ENCODE results near the gene PNPLA8.

Gene PNPLA8

DNA sequence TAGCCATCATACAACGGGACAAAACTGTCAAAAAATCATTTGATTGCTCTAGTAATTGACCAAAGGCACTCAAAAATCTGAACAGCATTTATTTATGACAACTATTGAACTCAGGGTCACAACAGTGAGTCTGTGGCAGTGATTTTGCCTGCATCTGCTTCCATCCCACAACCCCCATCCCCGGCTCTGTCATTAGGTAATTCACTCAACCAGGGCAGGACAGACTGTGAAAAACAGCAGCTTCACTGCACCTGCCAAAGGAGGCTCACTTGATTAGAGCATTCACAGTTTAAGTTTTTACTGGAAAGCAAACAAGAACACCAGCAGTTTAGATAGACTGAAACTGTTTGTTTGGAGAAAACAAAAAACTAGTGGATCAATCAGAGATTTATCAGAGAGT, 91.9 kb downstream of the PNPLA8 start:
- DNase-seq: no peak

DNA sequence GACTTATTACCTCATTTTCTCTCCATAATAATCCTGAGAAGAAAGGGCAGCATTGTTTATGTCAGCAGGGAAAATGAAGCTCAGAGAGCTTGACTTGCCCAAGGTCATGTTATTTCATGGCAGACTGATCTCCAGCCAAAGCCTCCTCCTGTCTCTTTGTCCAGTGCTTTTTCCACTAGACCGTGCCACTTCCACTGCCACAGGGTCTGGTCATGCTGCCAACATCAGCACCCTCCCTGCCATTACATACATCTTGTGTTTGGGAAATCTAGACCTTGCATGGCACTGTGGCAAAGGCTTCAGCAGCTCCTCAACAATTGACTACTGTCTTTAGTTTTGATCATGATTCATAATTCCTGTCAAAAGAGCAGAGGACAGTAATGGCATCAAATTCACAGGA, 94.8 kb downstream of the PNPLA8 start:
- no peak for DNase-seq

DNA sequence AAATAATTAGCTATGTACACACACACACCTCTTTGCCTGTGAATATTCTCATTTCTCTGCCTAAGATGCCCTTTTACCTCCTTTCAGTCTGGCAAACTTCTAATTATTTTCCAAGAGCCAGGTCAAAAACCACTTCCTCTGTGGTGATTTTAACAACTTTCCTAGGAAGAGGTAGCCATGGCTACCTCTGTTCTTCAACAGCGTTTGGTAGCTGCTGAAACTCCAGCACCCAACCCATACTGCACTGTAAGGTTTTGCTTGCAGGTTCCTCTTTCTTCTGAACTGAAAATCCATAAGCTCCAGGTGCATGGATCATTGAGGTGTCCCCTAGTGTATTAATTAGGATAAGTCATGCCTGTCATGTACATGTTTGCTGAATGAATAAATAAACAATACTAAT, 95.3 kb downstream of the PNPLA8 start:
- no peak for DNase-seq

DNA sequence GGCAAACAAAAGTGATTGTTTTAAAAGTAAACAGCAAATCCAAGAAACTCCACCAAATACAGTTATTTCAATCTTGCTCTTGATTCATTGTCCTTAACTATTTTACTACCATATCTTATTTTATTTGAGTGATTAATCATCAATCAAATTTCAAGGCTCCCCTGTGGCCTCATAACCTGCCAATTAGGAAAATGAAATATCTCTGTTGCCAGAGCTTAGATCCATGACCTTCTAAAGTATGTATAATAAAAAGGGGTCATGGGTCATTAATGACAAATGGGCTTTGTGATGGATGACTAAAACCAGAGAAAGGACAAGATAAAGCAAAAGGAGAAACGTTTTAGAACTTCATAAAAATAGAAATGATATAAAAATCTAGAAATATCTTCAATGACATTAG, 98.2 kb downstream of the PNPLA8 start:
- DNase-seq: no peak

DNA sequence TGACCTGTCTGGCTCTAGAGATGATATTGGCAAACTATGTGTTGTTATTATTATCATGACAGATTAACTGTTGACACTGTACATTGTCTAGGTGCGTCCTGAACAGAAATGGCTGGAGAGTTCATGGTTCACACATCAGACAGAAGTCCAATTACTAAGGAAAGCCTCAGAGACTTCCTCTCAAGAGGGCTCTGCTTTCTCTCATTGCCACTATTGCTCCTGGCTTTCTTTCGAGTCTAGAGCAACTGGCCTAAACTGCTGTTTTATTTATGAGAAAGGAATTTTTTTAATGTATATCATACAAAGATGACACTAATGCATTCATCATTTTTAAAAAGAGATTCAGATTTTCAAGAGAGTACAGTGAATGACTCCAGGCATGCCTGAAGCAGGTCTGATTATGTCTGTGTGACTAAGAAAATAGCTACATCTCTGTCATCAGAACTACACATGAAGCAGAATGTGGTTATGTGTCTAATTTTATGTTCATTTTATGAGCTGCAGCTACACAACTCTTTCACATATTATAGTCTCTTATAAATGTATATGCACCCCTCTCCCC, 100.1 kb downstream of the PNPLA8 start:
- DNase-seq: no peak

DNA sequence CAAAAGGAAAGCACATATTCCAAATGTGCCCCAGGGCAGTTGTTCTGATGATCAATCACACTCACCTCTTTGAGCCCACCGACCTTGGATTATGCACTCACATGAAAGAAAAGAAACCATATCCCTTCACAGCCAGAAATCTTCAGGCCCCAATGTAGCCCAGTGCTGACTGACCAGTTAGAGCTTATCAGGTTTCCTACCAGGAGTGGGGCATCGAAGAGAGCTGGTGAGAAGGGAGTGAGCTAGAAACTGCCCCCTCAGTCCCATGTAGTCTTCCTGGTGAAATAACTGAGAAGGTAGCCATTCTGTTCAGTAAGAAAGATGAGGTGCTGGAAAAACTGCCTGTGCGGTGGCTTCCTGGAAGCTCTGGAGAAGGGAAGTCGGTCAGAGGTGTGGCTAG, 101.9 kb downstream of the PNPLA8 start:
- no peak for DNase-seq

DNA sequence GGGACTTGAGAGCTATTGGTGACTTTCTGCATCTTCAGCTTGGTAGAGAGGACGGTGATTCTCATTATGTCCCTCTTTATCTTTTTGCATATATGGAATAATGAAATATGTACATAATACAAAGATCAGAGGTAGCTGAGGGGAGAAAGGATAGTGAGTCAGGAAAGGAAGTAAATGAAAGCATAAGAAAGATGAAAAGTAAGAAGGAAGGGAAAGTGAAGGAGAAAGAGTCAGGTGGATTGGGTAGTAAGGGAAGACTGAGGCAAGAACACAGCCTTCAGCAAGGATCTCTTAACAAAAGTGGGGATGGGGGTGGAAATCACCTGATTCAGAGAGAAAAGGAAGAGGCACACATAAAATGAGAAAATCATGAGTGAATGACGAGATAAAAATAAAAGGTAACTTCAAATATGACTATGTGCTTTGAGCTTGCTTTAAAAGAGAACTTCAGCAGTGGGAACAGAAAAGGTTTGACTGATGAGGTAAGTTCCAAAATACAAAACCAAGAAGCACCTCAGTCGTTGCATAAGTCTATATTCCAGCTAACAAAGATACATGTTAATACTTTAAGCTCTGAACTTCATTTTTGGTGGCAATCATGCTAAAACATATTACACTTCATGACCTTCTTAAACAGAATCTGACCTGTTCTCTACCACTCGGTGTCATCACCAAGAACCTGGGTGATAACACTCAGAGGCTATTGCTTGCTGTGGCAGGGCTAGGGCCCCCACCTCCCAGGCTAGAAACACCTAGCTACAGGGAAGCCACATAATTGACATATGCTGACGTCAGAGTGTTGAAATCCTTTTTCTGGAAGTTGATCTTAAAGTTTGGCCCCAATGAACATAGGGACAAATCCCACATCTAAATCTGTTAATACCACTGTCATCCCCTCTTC, 102.6 kb downstream of the PNPLA8 start:
- DNase-seq: no peak

DNA sequence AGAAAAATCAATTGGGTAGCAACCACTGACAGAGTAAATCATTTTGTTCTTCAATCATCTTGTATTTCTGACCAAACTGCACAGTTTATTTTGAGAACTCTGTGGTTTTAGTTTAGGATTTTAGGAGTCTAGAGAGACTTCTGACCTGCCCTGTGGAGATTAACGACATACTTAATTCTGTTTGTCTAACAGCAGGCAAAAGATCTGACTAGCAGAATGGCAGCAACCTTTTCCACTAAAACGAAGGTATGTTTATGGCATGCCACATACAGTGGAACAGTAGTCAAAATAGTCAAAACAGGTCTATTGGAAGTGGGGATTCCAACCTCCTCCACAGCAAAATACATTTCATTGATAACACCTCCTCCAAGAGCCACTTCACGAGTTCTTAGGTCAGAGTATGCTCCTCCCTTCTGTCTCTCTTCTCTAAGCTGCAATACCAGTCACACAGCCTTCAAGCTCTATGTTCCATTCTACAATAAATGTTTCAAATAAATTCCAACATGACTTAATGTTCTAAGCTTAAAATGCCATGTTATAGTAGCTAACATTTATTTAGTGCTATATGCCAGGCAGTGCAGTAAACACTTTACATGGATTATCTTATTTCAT, 104.1 kb downstream of the PNPLA8 start:
- DNase-seq: no peak

Data from CD4-positive, alpha-beta T cell treated with Interleukin-1 beta for 1 hour (primary cell).